Measurements from ENCODE around the gene CAMTA1. TPM values are rescaled to one million over a fixed set of nuclear protein-coding genes. Genes with fewer than 3 reads are reported as not detected.

Gene CAMTA1
- total RNA-seq, 1 donor from 2014 or later: 268 TPM

DNA sequence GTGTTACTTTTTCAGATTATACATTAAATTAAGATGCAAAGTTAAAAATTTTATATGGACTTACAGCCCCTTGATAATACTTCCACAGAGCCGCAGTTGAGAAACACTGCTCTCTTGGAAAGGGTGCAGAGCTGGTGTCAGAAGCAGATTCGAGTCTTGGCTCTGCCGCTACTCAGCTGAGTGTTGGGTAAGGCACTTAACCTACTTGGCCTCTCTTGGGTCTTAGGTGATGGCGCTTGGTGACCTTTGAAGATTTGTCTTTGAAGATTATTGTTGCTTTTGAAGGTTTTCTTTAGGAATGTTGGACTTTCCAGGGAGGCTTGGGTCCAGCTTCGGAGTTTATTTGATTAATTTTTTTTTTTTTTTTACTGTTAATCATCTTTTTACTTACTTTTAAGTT, 48.5 kb downstream of the CAMTA1 start:
- H3K27ac ChIP-seq: no peak overlapping the region
- H3F3A ChIP-seq (ENCODE audit: low read depth): no peaks in the 10 kb centered on the region
- H3K4me3 ChIP-seq: no peak overlapping the region
- no peak overlapping the region for H3K27ac Mint-ChIP-seq
- H4K20me1 ChIP-seq (ENCODE audit: low read depth): peaks cover 23% of the 10 kb centered on the region
- H3K27me3 Mint-ChIP-seq (ENCODE audit: insufficient read depth, low read depth): peaks cover 5% of the 10 kb centered on the region
- no peaks in the 10 kb centered on the region for H3K36me3 ChIP-seq
- H3K4me2 ChIP-seq: no peak overlapping the region
- H3K79me2 ChIP-seq (ENCODE audit: low read depth): peaks cover 85% of the 10 kb centered on the region
- peaks cover 7% of the 10 kb centered on the region for H3K36me3 Mint-ChIP-seq
- H3K9me3 Mint-ChIP-seq: no peaks in the 10 kb centered on the region
- no peak overlapping the region for H2AFZ ChIP-seq (replicated peaks)
- no peak overlapping the region for H3K9ac ChIP-seq
- H3K4me1 Mint-ChIP-seq: peaks cover 6% of the 10 kb centered on the region
- H3K9me3 ChIP-seq (ENCODE audit: low read depth): no peaks in the 10 kb centered on the region
- H3K27me3 ChIP-seq: no peaks in the 10 kb centered on the region
- no peak for DNase-seq (ENCODE audit: low spot score)
- no peaks in the 10 kb centered on the region for H3K4me1 ChIP-seq
- TF ChIP-seq EZH2 (IDR thresholded peaks at IDR 0.05) (no peak), EZH2phosphoT487 (IDR thresholded peaks at IDR 0.05) (no peak)
- TF ChIP-seq, protein P1, sequence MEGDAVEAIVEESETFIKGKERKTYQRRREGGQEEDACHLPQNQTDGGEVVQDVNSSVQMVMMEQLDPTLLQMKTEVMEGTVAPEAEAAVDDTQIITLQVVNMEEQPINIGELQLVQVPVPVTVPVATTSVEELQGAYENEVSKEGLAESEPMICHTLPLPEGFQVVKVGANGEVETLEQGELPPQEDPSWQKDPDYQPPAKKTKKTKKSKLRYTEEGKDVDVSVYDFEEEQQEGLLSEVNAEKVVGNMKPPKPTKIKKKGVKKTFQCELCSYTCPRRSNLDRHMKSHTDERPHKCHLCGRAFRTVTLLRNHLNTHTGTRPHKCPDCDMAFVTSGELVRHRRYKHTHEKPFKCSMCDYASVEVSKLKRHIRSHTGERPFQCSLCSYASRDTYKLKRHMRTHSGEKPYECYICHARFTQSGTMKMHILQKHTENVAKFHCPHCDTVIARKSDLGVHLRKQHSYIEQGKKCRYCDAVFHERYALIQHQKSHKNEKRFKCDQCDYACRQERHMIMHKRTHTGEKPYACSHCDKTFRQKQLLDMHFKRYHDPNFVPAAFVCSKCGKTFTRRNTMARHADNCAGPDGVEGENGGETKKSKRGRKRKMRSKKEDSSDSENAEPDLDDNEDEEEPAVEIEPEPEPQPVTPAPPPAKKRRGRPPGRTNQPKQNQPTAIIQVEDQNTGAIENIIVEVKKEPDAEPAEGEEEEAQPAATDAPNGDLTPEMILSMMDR (IDR thresholded peaks at IDR 0.05): no peak
- no peak overlapping the region for H3K4me3 Mint-ChIP-seq

DNA sequence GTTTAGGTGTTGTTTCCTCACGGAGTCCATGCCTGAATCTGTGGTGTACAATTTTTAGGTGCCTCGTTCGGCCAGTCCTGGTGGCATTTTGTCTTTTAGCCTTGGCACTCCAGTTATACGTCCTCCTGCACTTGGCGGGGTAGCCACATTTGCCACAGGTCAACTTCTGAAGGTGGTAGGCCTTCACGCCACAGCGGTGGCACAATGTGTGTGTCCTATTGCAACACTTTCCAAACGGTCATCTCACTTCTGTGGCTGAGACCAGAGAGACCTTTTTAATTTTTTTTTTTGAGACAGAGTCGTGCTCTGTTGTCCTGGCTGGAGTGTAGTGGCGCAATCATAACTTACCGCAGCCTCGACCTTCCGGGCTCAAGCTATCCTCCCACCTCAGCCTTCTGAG, 49.1 kb downstream of the CAMTA1 start:
- H4K20me1 ChIP-seq (ENCODE audit: low read depth): peaks cover 23% of the 10 kb centered on the region
- TF ChIP-seq, protein P1 (IDR thresholded peaks at IDR 0.05): no peak
- no peak for TF ChIP-seq EZH2phosphoT487 (IDR thresholded peaks at IDR 0.05)
- no peak for TF ChIP-seq EZH2 (IDR thresholded peaks at IDR 0.05)
- H3K27me3 ChIP-seq: no peaks in the 10 kb centered on the region
- H3K79me2 ChIP-seq (ENCODE audit: low read depth): peaks cover 85% of the 10 kb centered on the region
- Mint-ChIP-seq H3K36me3 (peaks cover 7% of the 10 kb centered on the region), H3K4me3 (no peak overlapping the region), H3K9me3 (no peaks in the 10 kb centered on the region), H3K27me3 (ENCODE audit: insufficient read depth, low read depth) (peaks cover 5% of the 10 kb centered on the region), H3K4me1 (peaks cover 6% of the 10 kb centered on the region), H3K27ac (no peak overlapping the region)
- no peak overlapping the region for H3K27ac ChIP-seq
- no peaks in the 10 kb centered on the region for H3F3A ChIP-seq (ENCODE audit: low read depth)
- no peak overlapping the region for H3K9ac ChIP-seq
- no peak overlapping the region for H2AFZ ChIP-seq (replicated peaks)
- no peak overlapping the region for H3K4me2 ChIP-seq
- H3K4me1 ChIP-seq: no peaks in the 10 kb centered on the region
- H3K36me3 ChIP-seq: no peaks in the 10 kb centered on the region
- no peak overlapping the region for H3K4me3 ChIP-seq
- no peak for DNase-seq (ENCODE audit: low spot score)
- no peaks in the 10 kb centered on the region for H3K9me3 ChIP-seq (ENCODE audit: low read depth)

DNA sequence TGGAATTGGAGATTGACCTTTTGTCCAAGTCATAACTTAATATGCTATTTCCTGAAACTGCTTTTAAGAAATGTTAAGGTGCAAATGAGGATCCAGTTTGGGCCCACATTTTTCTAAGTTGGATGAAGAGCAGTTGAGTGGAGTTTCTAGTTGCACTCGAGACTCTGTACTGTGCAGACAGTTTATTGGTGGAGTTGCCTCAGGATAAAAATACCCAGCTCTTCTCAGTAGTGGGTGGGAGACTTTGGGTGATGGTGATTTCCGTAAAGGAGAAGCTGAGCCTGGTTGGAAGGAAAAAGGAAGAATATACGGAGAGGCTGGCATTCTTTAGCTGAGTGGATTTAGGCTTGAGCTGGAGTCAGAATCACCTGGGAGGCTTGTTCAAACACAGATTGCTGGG, 49.9 kb downstream of the CAMTA1 start:
- H3K36me3 Mint-ChIP-seq: peaks cover 7% of the 10 kb centered on the region
- Histone ChIP-seq H3K4me3 (no peak overlapping the region), H2AFZ (replicated peaks) (no peak overlapping the region), H3K79me2 (ENCODE audit: low read depth) (peaks cover 87% of the 10 kb centered on the region), H3K27me3 (no peaks in the 10 kb centered on the region), H3K9ac (no peak overlapping the region), H3K27ac (no peak overlapping the region), H3K4me1 (no peaks in the 10 kb centered on the region), H3F3A (ENCODE audit: low read depth) (no peaks in the 10 kb centered on the region), H3K4me2 (no peak overlapping the region), H3K9me3 (ENCODE audit: low read depth) (no peaks in the 10 kb centered on the region), H3K36me3 (no peaks in the 10 kb centered on the region), H4K20me1 (ENCODE audit: low read depth) (peaks cover 26% of the 10 kb centered on the region)
- no peak overlapping the region for H3K4me3 Mint-ChIP-seq
- H3K27ac Mint-ChIP-seq: no peak overlapping the region
- TF ChIP-seq, protein P1 (IDR thresholded peaks at IDR 0.05): no peak
- TF ChIP-seq EZH2phosphoT487 (IDR thresholded peaks at IDR 0.05) (no peak), EZH2 (IDR thresholded peaks at IDR 0.05) (no peak)
- DNase-seq (ENCODE audit: low spot score): no peak
- H3K27me3 Mint-ChIP-seq (ENCODE audit: insufficient read depth, low read depth): peaks cover 5% of the 10 kb centered on the region
- peaks cover under 1% of the 10 kb centered on the region for H3K9me3 Mint-ChIP-seq
- peaks cover 6% of the 10 kb centered on the region for H3K4me1 Mint-ChIP-seq

All from neural progenitor cell (in vitro differentiated cells).